Hepatocyte (in vitro differentiated cells): ENCODE results near the gene PODXL2.

Experiments
- CTCF ChIP-seq: fragments of 200-600 bp; sonication (generic); IDR thresholded peaks from 2 replicates; pipeline ENCODE4 v1.5.1; 2016; ENCODE audit warnings: antibody characterized with exemption, mild to moderate bottlenecking; ENCODE audit not compliant: poor library complexity
- EZH2 ChIP-seq: fragments of 200-600 bp; sonication (generic); IDR thresholded peaks from 2 replicates; pipeline ENCODE4 v1.6.1; 2016; ENCODE audit warnings: antibody characterized with exemption, mild to moderate bottlenecking, borderline replicate concordance
- EZH2phosphoT487 ChIP-seq: fragments of 200-600 bp; sonication (generic); IDR thresholded peaks from one replicate; pipeline ENCODE4 v1.6.1; 2018; ENCODE audit warnings: antibody characterized with exemption, mild to moderate bottlenecking, low read depth, moderate library complexity; ENCODE audit not compliant: unreplicated experiment, severe bottlenecking

- TF ChIP-seq EZH2 (no peak), CTCF (no peak), EZH2phosphoT487 (no peak)
Observed at GRCh38 chr3:127637546-127637945, 8.6 kb downstream of the PODXL2 start.
